B cell (primary cell): ENCODE data around the gene GC. TPM values are rescaled to one million over a fixed set of nuclear protein-coding genes. Genes with fewer than 3 reads are reported as not detected.

ENCODE experiments used
- ATAC-seq: fragments of 200-7000 bp; cut with Tn5 transposase; one replicate; pipeline ENCODE4 v1.10.0; 2021; ENCODE audit warnings: low read depth, mild to moderate bottlenecking, moderate number of reproducible peaks, moderate library complexity
- CTCF ChIA-PET: fragments of 350-600 bp; sonication (Branson Sonifier 250); formaldehyde crosslinking; loops from one replicate; lab custom pipeline; 2021; ENCODE audit warnings: antibody characterized with exemption, inconsistent platforms; lab: Charles Lee
- POLR2A ChIA-PET: fragments of 350-600 bp; sonication (Branson Sonifier 250); formaldehyde crosslinking; loops from one replicate; lab custom pipeline; 2021; ENCODE audit warnings: antibody characterized with exemption; lab: Charles Lee
- DNase-seq: peaks from one replicate; pipeline ENCODE4 v3.0.0; 2013
- H2AFZ ChIP-seq: 2 replicates; pipeline ENCODE4 v1.6.1; 2012; ENCODE audit warnings: mild to moderate bottlenecking, low read depth, low read length; ENCODE audit not compliant: insufficient read depth, poor library complexity, severe bottlenecking
- H3K27ac ChIP-seq, 2 donors: 1 replicate in 1 of 2; 2 replicates in 1 of 2; pipeline ENCODE4 v1.5.1; 2012 to 2013; ENCODE audit warnings: low read length in 2 of 2, mild to moderate bottlenecking in 2 of 2, moderate library complexity in 1 of 2
- H3K27me3 ChIP-seq, 4 experiments: fragments of 200-600 bp in 1 of 4; sonication (generic) in 1 of 4; replicated peaks in 1 of 4; 1 replicate in 2 of 4; 2 replicates in 2 of 4; pipeline versions ENCODE4 v1.6.1 to v1.7.0; 2013 to 2016; ENCODE audit warnings: low read length in 3 of 4, mild to moderate bottlenecking in 2 of 4, mixed read lengths in 1 of 4, moderate library complexity in 1 of 4; ENCODE audit not compliant: insufficient read depth in 4 of 4, control insufficient read depth in 3 of 4; ENCODE audit errors: control extremely low read depth in 1 of 4
- H3K36me3 ChIP-seq, 2 experiments: replicated peaks in 1 of 2; 1 replicate in 1 of 2; 2 replicates in 1 of 2; pipeline versions ENCODE4 v1.6.1 to v1.7.1; 2013; ENCODE audit warnings: low read length in 1 of 2; ENCODE audit not compliant: insufficient read depth in 2 of 2, control insufficient read depth in 1 of 2; ENCODE audit errors: control extremely low read depth in 1 of 2, extremely low read depth in 1 of 2
- H3K4me1 ChIP-seq, 2 donors: fragments of 200-600 bp in 1 of 2; sonication (generic) in 1 of 2; 1 replicate in 1 of 2; 2 replicates in 1 of 2; pipeline versions ENCODE4 v1.5.1 to v1.6.1; 2013 to 2017; ENCODE audit warnings: low read length in 2 of 2; ENCODE audit not compliant: control insufficient read depth in 2 of 2, insufficient read depth in 2 of 2
- H3K4me2 ChIP-seq: replicated peaks from 2 replicates; pipeline ENCODE3; 2012; ENCODE audit warnings: mild to moderate bottlenecking, low read depth, low read length; ENCODE audit not compliant: poor library complexity, severe bottlenecking
- H3K4me3 ChIP-seq, 5 experiments: fragments of 200-600 bp in 1 of 5; sonication (generic) in 1 of 5; 1 replicate in 3 of 5; 2 replicates in 2 of 5; pipeline versions ENCODE4 v1.5.1 to v1.7.0; 2011 to 2016; ENCODE audit warnings: low read length in 4 of 5, mild to moderate bottlenecking in 4 of 5, low read depth in 2 of 5, control low read depth in 1 of 5, moderate library complexity in 1 of 5; ENCODE audit not compliant: insufficient read depth in 1 of 5; ENCODE audit errors: control extremely low read depth in 1 of 5, extremely low read depth in 1 of 5
- H3K79me2 ChIP-seq: fragments of 200-600 bp; sonication (generic); one replicate; pipeline ENCODE4 v1.6.0; 2016; ENCODE audit warnings: low read length; ENCODE audit not compliant: control insufficient read depth, insufficient read depth
- H3K9ac ChIP-seq: fragments of 200-600 bp; sonication (generic); 2 replicates; pipeline ENCODE4 v1.6.1; 2017; ENCODE audit warnings: mild to moderate bottlenecking, low read length, moderate library complexity
- H3K9me3 ChIP-seq, 3 donors: one replicate each; pipeline versions ENCODE4 v1.6.1 to v1.7.1; 2013; ENCODE audit warnings: low read length in 2 of 3; ENCODE audit not compliant: control insufficient read depth in 2 of 3, insufficient read depth in 1 of 3; ENCODE audit errors: control extremely low read depth in 1 of 3
- H4K20me1 ChIP-seq: 2 replicates; pipeline ENCODE4 v1.6.0; 2012; ENCODE audit warnings: mild to moderate bottlenecking, low read length; ENCODE audit not compliant: insufficient read depth, control insufficient read depth, poor library complexity, severe bottlenecking
- H3K27ac Mint-ChIP-seq: one replicate; pipeline ENCODE4 v1.8.0; 2021; ENCODE audit warnings: mixed read lengths
- H3K27me3 Mint-ChIP-seq: one replicate; pipeline ENCODE4 v1.8.0; 2021; ENCODE audit warnings: mixed read lengths
- H3K4me1 Mint-ChIP-seq: one replicate; pipeline ENCODE4 v1.8.0; 2021; ENCODE audit warnings: mixed read lengths
- H3K4me3 Mint-ChIP-seq: one replicate; pipeline ENCODE4 v1.8.0; 2021; ENCODE audit warnings: mixed read lengths
- H3K9me3 Mint-ChIP-seq: one replicate; pipeline ENCODE4 v1.8.0; 2022; ENCODE audit warnings: mixed read lengths; ENCODE audit not compliant: insufficient read depth
- CTCF ChIP-seq: fragments of 200-600 bp; IDR thresholded peaks from one replicate; pipeline ENCODE4 v1.8.0; 2022; ENCODE audit warnings: antibody characterized with exemption, mild to moderate bottlenecking
- EZH2 ChIP-seq: IDR thresholded peaks from 2 replicates; pipeline ENCODE4 v1.6.1; 2012; ENCODE audit warnings: borderline replicate concordance, low read depth, mild to moderate bottlenecking, moderate library complexity, low read length; ENCODE audit not compliant: insufficient read depth, poor library complexity, severe bottlenecking
- WGBS: methylation state at CpG from one replicate; pipeline ENCODE4 v1.1.5; 2013; ENCODE audit warnings: missing lambda C conversion rate; ENCODE audit not compliant: insufficient coverage; 5-methylcytosine and 5-hydroxymethylcytosine counted together
- intact Hi-C: fragments of 100-400 bp; cut with micrococcal nuclease; formaldehyde crosslinking; loops from one replicate; pipeline ENCODE4 v1.10.0; 2022
- polyA minus RNA-seq: library from RNA; depleted of rRNA, polyadenylated mRNA; stranded (reverse); fragments of >200 nt; gene quantifications from 2 replicates; pipeline ENCODE4 v1.2.3, GENCODE V29; 2012
- polyA plus RNA-seq: library from polyadenylated mRNA; depleted of rRNA; stranded (reverse); fragments of >200 nt; gene quantifications from 2 replicates; pipeline ENCODE4 v1.2.3, GENCODE V29; 2012
- total RNA-seq, 2 donors: library from RNA; stranded (reverse); fragments of 120-200 nt in 1 of 2; gene quantifications; 1 replicate in 1 of 2; 2 replicates in 1 of 2; pipeline versions ENCODE4 v1.2.3 to v1.2.4, GENCODE V29; 2013 to 2022

Gene GC
- not detected in 2 replicates for total RNA-seq
- total RNA-seq (2013), result not detected
- not detected in 2 replicates for polyA plus RNA-seq
- polyA minus RNA-seq, result not detected in 2 replicates

GRCh38 chr4:71783972-71784371 lies at the start of gene GC:
Gene GC, minus strand, starts transcription at chr4:71784079. Its CDS starts 61 bp downstream, at chr4:71784018.
- no peak within 1 kb of the TSS for H3K27ac ChIP-seq
- CTCF ChIA-PET, result no interaction called here
- no peak within 1 kb of the TSS for H3K4me2 ChIP-seq
- TF ChIP-seq EZH2 (no peak), CTCF (no peak)
- no peaks in the 10 kb centered on the region for H3K4me1 Mint-ChIP-seq
- H4K20me1 ChIP-seq, result no peaks in the 10 kb centered on the region
- ATAC-seq (no peak), DNase-seq (no peak)
- intact Hi-C loops, result no loop called here
- H3K4me3 Mint-ChIP-seq, result no peak within 1 kb of the TSS
- no peak within 1 kb of the TSS for H3K27ac Mint-ChIP-seq
- H3K9me3 Mint-ChIP-seq, result no peaks in the 10 kb centered on the region
- H3K79me2 ChIP-seq, result no peaks in the 10 kb centered on the region
- POLR2A ChIA-PET, result no interaction called here
- H3K27me3 Mint-ChIP-seq, result no peaks in the 10 kb centered on the region
- no peaks in the 10 kb centered on the region for H3K4me1 ChIP-seq
- no peak within 1 kb of the TSS for H2AFZ ChIP-seq
- no peak within 1 kb of the TSS for H3K4me3 ChIP-seq
- H3K27me3 ChIP-seq, result no peaks in the 10 kb centered on the region
- H3K9me3 ChIP-seq, result no peaks in the 10 kb centered on the region
- H3K9ac ChIP-seq, result no peak within 1 kb of the TSS
- H3K36me3 ChIP-seq, result no peaks in the 10 kb centered on the region

- H3K27ac ChIP-seq, result no peak overlapping the region
- no peaks in the 10 kb centered on the region for H3K79me2 ChIP-seq
- intact Hi-C loops, result no loop called here
- CTCF ChIA-PET, result no interaction called here
- H3K9me3 ChIP-seq, result peaks cover 0 to 4% (median 0%) of the 10 kb centered on the region in 3 donors
- WGBS, result 88% methylated on average over 8 of the region's 10 CpGs
- H3K4me1 Mint-ChIP-seq, result no peaks in the 10 kb centered on the region
- no peak overlapping the region for H3K9ac ChIP-seq
- no peaks in the 10 kb centered on the region for H3K36me3 ChIP-seq
- no peak overlapping the region for H3K4me3 ChIP-seq
- no peaks in the 10 kb centered on the region for H3K9me3 Mint-ChIP-seq
- no peaks in the 10 kb centered on the region for H3K27me3 Mint-ChIP-seq
- POLR2A ChIA-PET, result no interaction called here
- H2AFZ ChIP-seq, result no peak overlapping the region
- no peaks in the 10 kb centered on the region for H3K27me3 ChIP-seq
- H3K4me1 ChIP-seq, result no peaks in the 10 kb centered on the region
- H3K4me2 ChIP-seq, result no peak overlapping the region
- no peak overlapping the region for H3K4me3 Mint-ChIP-seq
- ATAC-seq (no peak), DNase-seq (no peak)
- H4K20me1 ChIP-seq, result no peaks in the 10 kb centered on the region
- TF ChIP-seq CTCF, result no peak
- no peak for TF ChIP-seq EZH2
- H3K27ac Mint-ChIP-seq, result no peak overlapping the region
Measured at GRCh38 chr4:71833232-71833900, 49.5 kb upstream of the GC start.
